HUES64 (cell line): ENCODE results near the gene TOLLIP.

Source experiments
- H3K27ac ChIP-seq: 2 replicates; pipeline ENCODE4 v1.7.0; 2013; ENCODE audit warnings: low read depth, low read length, inconsistent platforms
- H3K27me3 ChIP-seq: 2 replicates; pipeline ENCODE4 v1.6.1; 2013; ENCODE audit warnings: mild to moderate bottlenecking, low read length; ENCODE audit not compliant: insufficient read depth
- H3K36me3 ChIP-seq: 2 replicates; pipeline ENCODE4 v1.6.1; 2013; ENCODE audit warnings: mild to moderate bottlenecking, low read length; ENCODE audit not compliant: insufficient read depth
- H3K4me1 ChIP-seq: 2 replicates; pipeline ENCODE4 v1.6.1; 2013; ENCODE audit warnings: mild to moderate bottlenecking, low read length, moderate library complexity; ENCODE audit not compliant: insufficient read depth
- H3K4me3 ChIP-seq: 2 replicates; pipeline ENCODE4 v1.5.1; 2013; ENCODE audit warnings: mild to moderate bottlenecking, low read length, moderate library complexity
- H3K9ac ChIP-seq: 2 replicates; pipeline ENCODE4 v1.6.1; 2013; ENCODE audit warnings: mild to moderate bottlenecking, low read depth, low read length
- H3K9me3 ChIP-seq: 2 replicates; pipeline ENCODE4 v1.6.1; 2013; ENCODE audit warnings: low read depth, low read length; ENCODE audit not compliant: insufficient read depth
- WGBS: fragments of 150-250, 120-280 bp; methylation state at CpG from one replicate; pipeline ENCODE4 v1.1.7; 2013; ENCODE audit warnings: missing lambda C conversion rate; 5-methylcytosine and 5-hydroxymethylcytosine counted together

TOLLIP gene

DNA sequence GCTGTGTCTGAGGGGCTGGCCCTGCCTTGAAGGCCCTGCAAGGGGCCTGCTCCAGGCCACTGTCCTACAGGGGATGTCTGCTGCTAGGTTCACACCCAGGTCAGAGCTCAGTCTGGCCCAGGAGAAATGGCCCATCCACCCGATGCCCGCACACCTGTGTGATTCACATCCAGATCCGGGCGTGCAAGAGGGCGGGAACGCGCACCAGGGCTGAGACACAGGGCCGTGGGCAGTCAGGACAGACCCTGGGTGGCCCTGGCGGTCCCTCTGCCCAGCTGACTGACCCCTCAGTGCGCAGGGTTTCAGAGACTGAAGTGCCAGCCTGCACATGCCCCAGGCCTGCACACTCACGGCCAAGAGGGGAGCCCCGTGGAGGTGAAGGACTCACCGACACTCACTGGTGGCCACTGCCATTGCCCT is 7.4 kb downstream of the TOLLIP start:
- H3K27me3 ChIP-seq = no peaks in the 10 kb centered on the region
- H3K27ac ChIP-seq = no peak overlapping the region
- H3K4me3 ChIP-seq = no peak overlapping the region
- H3K9me3 ChIP-seq = no peaks in the 10 kb centered on the region
- peaks cover 7% of the 10 kb centered on the region; the same call in 1 of the 2 replicates for H3K4me1 ChIP-seq
- 89% methylated on average over 13 of the region's 13 CpGs for WGBS
- H3K9ac ChIP-seq = no peak overlapping the region
- H3K36me3 ChIP-seq = peaks cover 8% of the 10 kb centered on the region; the same call in 1 of the 2 replicates

DNA sequence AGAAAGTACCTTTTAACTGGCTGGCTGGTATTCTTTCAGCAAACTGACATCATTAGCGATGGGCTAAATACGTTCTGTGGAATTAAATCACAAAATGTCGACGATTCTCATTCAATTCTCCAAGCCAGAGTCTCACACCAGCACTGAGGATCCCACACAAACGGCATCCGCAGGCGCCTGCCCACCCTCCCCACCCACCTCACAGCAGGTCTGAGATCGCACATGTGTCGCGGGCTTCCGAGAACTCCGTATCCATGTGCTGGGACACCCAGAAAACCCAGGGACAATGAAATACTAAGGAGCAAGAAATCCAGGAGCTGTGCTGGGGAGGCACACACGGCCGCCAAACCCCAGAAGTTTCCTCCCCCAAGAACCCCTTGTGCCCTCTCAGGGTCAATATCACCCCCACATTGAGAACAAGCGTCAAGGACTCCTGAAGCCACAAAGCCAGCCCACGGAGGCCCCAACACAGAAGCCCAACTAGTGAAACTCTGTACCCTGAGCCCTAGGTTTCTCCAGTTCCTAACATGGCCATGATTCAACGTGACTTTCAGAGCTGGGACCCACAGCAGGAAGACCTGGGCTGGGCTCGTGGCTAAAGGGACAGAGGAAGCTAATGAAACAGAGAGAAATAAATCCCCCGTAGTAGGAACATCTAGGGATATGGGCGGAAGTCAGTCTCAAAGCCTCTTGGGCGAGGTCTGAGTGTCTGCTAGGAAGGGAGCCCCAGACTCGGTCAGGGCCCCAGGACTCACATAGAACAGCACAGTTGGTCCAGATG is 8.0 kb downstream of the TOLLIP start:
- peaks cover 7% of the 10 kb centered on the region; the same call in 1 of the 2 replicates for H3K4me1 ChIP-seq
- no peak overlapping the region for H3K4me3 ChIP-seq
- H3K9me3 ChIP-seq = no peaks in the 10 kb centered on the region
- WGBS = 93% methylated on average over 22 of the region's 22 CpGs
- H3K27me3 ChIP-seq = no peaks in the 10 kb centered on the region
- H3K9ac ChIP-seq = no peak overlapping the region; the same call in 1 of the 2 replicates
- H3K27ac ChIP-seq = no peak overlapping the region
- peaks cover 8% of the 10 kb centered on the region; the same call in 1 of the 2 replicates for H3K36me3 ChIP-seq

DNA sequence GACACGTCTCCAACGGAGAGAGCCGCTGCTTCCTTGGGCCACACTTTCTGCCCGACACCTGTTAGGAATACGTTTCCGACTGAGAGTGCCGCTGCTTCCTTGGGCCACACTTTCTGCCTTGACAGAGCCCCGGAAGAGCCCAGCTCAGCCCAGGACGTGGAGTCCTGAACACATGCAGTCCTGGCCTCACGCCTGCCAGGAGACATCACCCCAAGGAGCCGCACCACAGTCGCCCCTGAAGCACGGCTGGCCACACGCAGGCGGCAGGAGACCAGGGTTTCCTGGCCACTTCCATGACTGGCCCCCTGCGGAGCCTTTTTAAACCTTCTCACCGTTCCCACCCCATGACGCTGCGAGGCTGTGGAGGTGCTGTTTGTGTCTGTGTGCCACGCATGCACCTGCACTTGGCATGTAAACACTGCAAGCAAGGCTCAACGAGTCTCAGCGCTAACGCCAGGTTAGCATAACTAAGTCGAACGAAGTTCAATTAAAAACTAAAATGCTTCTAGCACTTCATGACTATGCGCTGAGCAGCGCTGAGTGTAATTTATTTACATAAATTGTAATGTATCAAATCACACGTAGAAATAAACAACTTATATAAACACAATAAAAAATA is 8.8 kb downstream of the TOLLIP start:
- Histone ChIP-seq H3K9ac (no peak overlapping the region), H3K4me3 (no peak overlapping the region)

DNA sequence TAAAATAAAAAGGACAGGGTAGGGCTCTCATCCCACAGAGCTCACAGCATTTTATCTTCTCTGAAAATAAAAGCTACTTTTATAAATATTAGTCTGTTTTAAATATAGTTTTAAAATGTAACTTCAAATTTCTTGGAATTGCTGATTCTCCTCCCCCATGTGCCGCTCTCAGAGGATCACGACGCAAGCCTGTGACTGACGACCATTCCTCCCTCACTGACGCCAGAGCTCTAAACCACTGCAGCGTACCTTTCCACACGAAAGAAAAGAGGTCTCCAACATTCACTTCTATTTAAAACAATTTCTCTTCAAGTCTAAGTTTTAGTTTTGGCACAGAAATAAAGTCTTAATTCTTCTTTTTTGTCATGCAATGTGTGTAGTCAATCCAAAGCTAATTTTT is 9.3 kb downstream of the TOLLIP start:
- no peaks in the 10 kb centered on the region for H3K27me3 ChIP-seq
- no peak overlapping the region for H3K9ac ChIP-seq
- 80% methylated on average over 7 of the region's 7 CpGs for WGBS
- H3K36me3 ChIP-seq = peaks cover 5% of the 10 kb centered on the region; the same call in 1 of the 2 replicates
- no peak overlapping the region for H3K27ac ChIP-seq
- peaks cover 7% of the 10 kb centered on the region; the same call in 1 of the 2 replicates for H3K4me1 ChIP-seq
- H3K9me3 ChIP-seq = no peaks in the 10 kb centered on the region
- no peak overlapping the region for H3K4me3 ChIP-seq

More for the DNA sequence above, 8.8 kb downstream of the TOLLIP start:
- Histone ChIP-seq H3K9me3 (no peaks in the 10 kb centered on the region), H3K27ac (no peak overlapping the region), H3K4me1 (peaks cover 7% of the 10 kb centered on the region; the same call in 1 of the 2 replicates), H3K27me3 (no peaks in the 10 kb centered on the region), H3K36me3 (peaks cover 8% of the 10 kb centered on the region; the same call in 1 of the 2 replicates)
- WGBS = 86% methylated on average over 25 of the region's 28 CpGs

GRCh38 chr11:1299621-1300020 is 9.8 kb downstream of the TOLLIP start:
- no peak overlapping the region for H3K4me3 ChIP-seq
- peaks cover 5% of the 10 kb centered on the region; the same call in 1 of the 2 replicates for H3K36me3 ChIP-seq
- no peaks in the 10 kb centered on the region for H3K9me3 ChIP-seq
- no peak overlapping the region for H3K27ac ChIP-seq
- no peak overlapping the region for H3K9ac ChIP-seq
- 91% methylated on average over 23 of the region's 23 CpGs for WGBS
- peaks cover 7% of the 10 kb centered on the region; the same call in 1 of the 2 replicates for H3K4me1 ChIP-seq
- H3K27me3 ChIP-seq = no peaks in the 10 kb centered on the region

DNA sequence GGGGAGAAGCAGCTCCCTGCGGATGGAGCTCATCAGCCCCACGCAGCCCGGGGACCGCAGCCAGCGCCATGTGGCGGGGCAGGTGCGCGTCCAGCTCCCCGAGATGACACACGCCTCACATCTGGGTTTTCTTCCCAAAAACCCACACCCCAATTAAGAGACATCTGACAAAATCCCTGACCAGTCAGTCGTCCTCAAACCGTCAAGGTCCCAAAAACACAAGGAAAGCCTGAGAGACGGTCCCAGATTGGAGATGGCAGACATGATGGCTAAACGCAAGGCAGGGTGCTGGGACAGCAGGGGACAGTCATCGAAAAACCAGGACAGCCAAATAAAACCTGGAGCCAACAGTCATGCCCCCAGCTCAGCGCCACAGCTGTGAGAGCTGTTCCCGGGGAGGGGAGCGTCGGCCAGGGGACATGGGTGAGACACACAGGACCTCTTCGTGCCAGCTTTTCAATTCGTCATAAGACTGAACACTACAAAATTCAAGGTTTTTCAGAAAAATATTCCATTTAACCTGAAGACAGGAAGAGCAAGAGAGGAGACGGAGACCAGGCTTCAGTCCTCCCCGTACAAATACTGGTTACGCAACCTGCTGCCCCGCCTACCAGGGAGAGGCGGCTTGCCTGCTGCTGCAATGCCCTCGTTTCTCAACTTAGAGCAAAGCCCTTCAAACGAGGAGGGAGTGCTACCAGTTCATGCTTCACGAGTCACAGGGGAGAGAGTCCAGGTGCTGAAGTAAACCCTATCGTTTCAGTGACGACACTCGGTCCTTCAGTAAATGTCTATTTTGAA is 10.5 kb downstream of the TOLLIP start:
- 87% methylated on average over 32 of the region's 32 CpGs for WGBS
- Histone ChIP-seq H3K4me1 (peaks cover 7% of the 10 kb centered on the region; the same call in 1 of the 2 replicates), H3K4me3 (no peak overlapping the region), H3K27me3 (no peaks in the 10 kb centered on the region), H3K27ac (no peak overlapping the region), H3K9me3 (no peaks in the 10 kb centered on the region), H3K9ac (no peak overlapping the region), H3K36me3 (peaks cover 5% of the 10 kb centered on the region; the same call in 1 of the 2 replicates)

- no peaks in the 10 kb centered on the region for H3K9me3 ChIP-seq
- H3K36me3 ChIP-seq = peaks cover 12% of the 10 kb centered on the region; the same call in 1 of the 2 replicates
- WGBS = 92% methylated on average over 31 of the region's 31 CpGs
- no peak overlapping the region for H3K9ac ChIP-seq
- H3K4me1 ChIP-seq = peaks cover 7% of the 10 kb centered on the region; the same call in 1 of the 2 replicates
- H3K27me3 ChIP-seq = no peaks in the 10 kb centered on the region
- H3K4me3 ChIP-seq = no peak overlapping the region
- H3K27ac ChIP-seq = no peak overlapping the region
These were observed 11.6 kb downstream of the TOLLIP start for GRCh38 chr11:1297576-1298473.

GRCh38 chr11:1297011-1297575 is 12.3 kb downstream of the TOLLIP start:
- Histone ChIP-seq H3K9me3 (no peaks in the 10 kb centered on the region), H3K9ac (no peak overlapping the region), H3K27ac (no peak overlapping the region), H3K4me3 (no peak overlapping the region), H3K4me1 (peaks cover 7% of the 10 kb centered on the region; the same call in 1 of the 2 replicates), H3K27me3 (no peaks in the 10 kb centered on the region), H3K36me3 (peaks cover 12% of the 10 kb centered on the region; the same call in 1 of the 2 replicates)
- WGBS = 96% methylated on average over 25 of the region's 25 CpGs

DNA sequence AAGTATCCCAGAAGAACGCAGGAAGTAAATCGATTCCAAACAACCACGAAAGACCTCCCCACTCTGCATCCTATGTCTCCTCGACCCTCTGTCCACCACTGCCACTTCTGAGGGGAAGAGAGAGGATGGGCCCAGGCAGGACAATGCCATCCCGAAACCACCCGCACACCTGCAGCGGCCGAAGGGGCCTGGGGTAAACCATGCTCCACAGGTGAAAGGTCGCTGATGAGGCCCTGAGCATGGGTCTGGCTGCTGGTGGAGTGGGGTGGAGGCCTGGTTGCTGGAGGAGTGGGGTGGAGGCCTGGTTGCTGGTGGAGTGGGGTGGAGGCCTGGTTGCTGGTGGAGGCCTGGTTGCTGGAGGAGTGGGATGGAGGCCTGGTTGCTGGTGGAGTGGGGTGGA is 13.1 kb downstream of the TOLLIP start:
- H3K4me1 ChIP-seq = peaks cover 7% of the 10 kb centered on the region; the same call in 1 of the 2 replicates
- H3K9me3 ChIP-seq = no peaks in the 10 kb centered on the region
- no peak overlapping the region for H3K27ac ChIP-seq
- H3K9ac ChIP-seq = no peak overlapping the region
- H3K4me3 ChIP-seq = no peak overlapping the region
- 97% methylated on average over 9 of the region's 9 CpGs for WGBS
- no peaks in the 10 kb centered on the region for H3K27me3 ChIP-seq
- peaks cover 12% of the 10 kb centered on the region; the same call in 1 of the 2 replicates for H3K36me3 ChIP-seq

DNA sequence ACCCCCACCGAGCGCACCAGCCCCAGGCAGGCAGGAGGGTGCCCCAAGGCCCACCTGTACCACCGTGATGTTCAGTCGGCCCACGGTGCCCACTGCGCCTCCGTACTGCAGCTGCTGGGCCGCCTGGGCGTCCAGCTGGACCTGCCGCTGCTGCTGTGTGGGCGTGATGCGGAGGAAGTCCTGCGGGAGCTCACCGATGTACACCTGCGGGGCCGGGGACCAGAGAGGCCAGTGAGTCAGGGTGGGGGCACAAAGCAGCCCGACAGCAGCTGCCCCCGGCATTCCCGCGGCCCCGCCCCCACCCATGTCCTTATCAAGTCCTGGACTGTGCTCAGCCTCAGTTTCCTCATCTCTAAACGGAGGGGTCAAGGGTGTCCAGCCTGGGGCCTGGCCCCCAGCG is 13.8 kb downstream of the TOLLIP start:
- H3K36me3 ChIP-seq = peaks cover 18% of the 10 kb centered on the region; the same call in 1 of the 2 replicates
- no peak overlapping the region for H3K9ac ChIP-seq
- H3K27ac ChIP-seq = no peak overlapping the region
- H3K4me3 ChIP-seq = no peak overlapping the region
- H3K9me3 ChIP-seq = no peaks in the 10 kb centered on the region
- H3K27me3 ChIP-seq = no peaks in the 10 kb centered on the region
- 94% methylated on average over 23 of the region's 23 CpGs for WGBS
- H3K4me1 ChIP-seq = peaks cover 7% of the 10 kb centered on the region; the same call in 1 of the 2 replicates
